Esophagus squamous epithelium (tissue), 5 donors: ENCODE data around the gene SYCE3. TPM values are rescaled to one million over a fixed set of nuclear protein-coding genes. Genes with fewer than 3 reads are reported as not detected.

ENCODE experiments used
- DNase-seq: peaks from one replicate; lab custom pipeline; 2025; lab: John Stamatoyannopoulos, UW
- H3K27ac ChIP-seq, 4 donors: fragments of 200-600 bp; sonication (generic); one replicate each; pipeline ENCODE4 v1.5.1; 2016 to 2019; ENCODE audit warnings: mild to moderate bottlenecking in 1 of 4
- H3K27me3 ChIP-seq, 4 donors: fragments of 200-600 bp; sonication (generic); 1 replicate in 3 of 4; 2 replicates in 1 of 4; pipeline versions ENCODE4 v1.5.1 to v1.6.0; 2017 to 2021; ENCODE audit warnings: antibody characterized with exemption in 1 of 4
- H3K36me3 ChIP-seq, 3 donors: fragments of 200-600 bp; sonication (generic); one replicate each; pipeline ENCODE4 v1.5.1; 2016 to 2019
- H3K4me1 ChIP-seq, 3 donors: fragments of 200-600 bp; sonication (generic); one replicate each; pipeline ENCODE4 v1.5.1; 2017 to 2019
- H3K4me3 ChIP-seq, 4 donors: fragments of 200-600 bp; sonication (generic); 1 replicate in 3 of 4; 2 replicates in 1 of 4; pipeline ENCODE4 v1.5.1; 2016 to 2019; ENCODE audit warnings: mild to moderate bottlenecking in 2 of 4, moderate library complexity in 1 of 4
- H3K9me3 ChIP-seq, 3 donors: fragments of 200-600 bp; sonication (generic); one replicate each; pipeline ENCODE4 v1.5.1; 2016 to 2019
- CTCF ChIP-seq, 6 experiments: fragments of 450-650 bp in 4 of 6; fragments of 200-600 bp in 2 of 6; sonication (generic) in 2 of 6; IDR thresholded peaks; one replicate each; pipeline ENCODE4 v1.5.1; 2016 to 2019; ENCODE audit warnings: antibody characterized with exemption in 6 of 6, mild to moderate bottlenecking in 4 of 6, moderate library complexity in 4 of 6
- POLR2A ChIP-seq, 4 donors: fragments of 450-650 bp; IDR thresholded peaks; one replicate each; pipeline ENCODE4 v1.6.1; 2017; ENCODE audit warnings: antibody characterized with exemption in 4 of 4, mild to moderate bottlenecking in 4 of 4, moderate library complexity in 3 of 4
- WGBS, 2 donors: methylation state at CpG; one replicate each; pipeline ENCODE4 v1.1.5; 2018; 5-methylcytosine and 5-hydroxymethylcytosine counted together
- intact Hi-C: fragments of 100-400 bp; cut with DNase I; formaldehyde crosslinking; loops from one replicate; pipeline ENCODE4 v1.15.0; 2022
- total RNA-seq, 4 donors: library from RNA; depleted of rRNA; stranded (reverse); fragments of >200 nt; gene quantifications; one replicate each; pipeline ENCODE4 v1.1.0, GENCODE V29; 2016
- donor health status: DM: yes; HTN: yes; CAD: no.

Gene SYCE3
- total RNA-seq, 4 donors from 2014 or later, result 1.8 TPM; not detected in 3

GRCh38 chr22:50523806-50524675 is 38.7 kb downstream of the SYCE3 start:
- Histone ChIP-seq H3K4me3 (peak overlapping the region; percentile 55 to 84 (median 67)), H3K4me1 (peaks cover 32 to 57% (median 37%) of the 10 kb centered on the region in 3 donors), H3K27ac (peak overlapping the region; percentile 90 to 99 (median 95)), H3K36me3 (peaks cover 25 to 51% (median 28%) of the 10 kb centered on the region in 3 donors), H3K27me3 (no peaks in the 10 kb centered on the region), H3K9me3 (no peaks in the 10 kb centered on the region)
- intact Hi-C loops, result loop anchor here (10.0 kb wide), 1 partner anchor 91 kb away; no protein-coding TSS in a partner anchor
- WGBS, 2 donors, result 71 to 73% methylated on average over 8 to 9 of the region's 25 CpGs
- no peak for DNase-seq
- TF ChIP-seq POLR2A (IDR thresholded peaks at IDR 0.05) (no peak), CTCF (IDR thresholded peaks at IDR 0.05) (no peak)

- intact Hi-C loops, result loop anchor here (10.0 kb wide), 1 partner anchor 91 kb away; no protein-coding TSS in a partner anchor
- peaks cover 29 to 51% (median 30%) of the 10 kb centered on the region in 3 donors for H3K4me1 ChIP-seq
- H3K36me3 ChIP-seq, result peaks cover 28 to 57% (median 28%) of the 10 kb centered on the region in 3 donors
- H3K27ac ChIP-seq, result no peak overlapping the region
- no peak overlapping the region for H3K4me3 ChIP-seq
- DNase-seq, result no peak
- TF ChIP-seq CTCF (IDR thresholded peaks at IDR 0.05), result no peak
- TF ChIP-seq POLR2A (IDR thresholded peaks at IDR 0.05), result no peak
- H3K9me3 ChIP-seq, result no peaks in the 10 kb centered on the region
- WGBS, 2 donors, result 90% methylated on average over 15 of the region's 16 CpGs; no CpG with 5 or more reads in 1 of the 2 donors
- no peaks in the 10 kb centered on the region for H3K27me3 ChIP-seq
Observed at GRCh38 chr22:50523458-50523805, 39.3 kb downstream of the SYCE3 start.

- TF ChIP-seq CTCF (IDR thresholded peaks at IDR 0.05), result no peak
- no peak for TF ChIP-seq POLR2A (IDR thresholded peaks at IDR 0.05)
- H3K4me3 ChIP-seq, result no peak overlapping the region
- 70 to 77% methylated on average over 2 to 10 of the region's 22 CpGs for WGBS, 2 donors
- no peaks in the 10 kb centered on the region for H3K27me3 ChIP-seq
- DNase-seq, result no peak
- intact Hi-C loops, result loop anchor here (10.0 kb wide), 1 partner anchor 92 kb away; no protein-coding TSS in a partner anchor
- H3K4me1 ChIP-seq, result peaks cover 25 to 46% (median 29%) of the 10 kb centered on the region in 3 donors
- H3K27ac ChIP-seq, result no peak overlapping the region
- H3K36me3 ChIP-seq, result peaks cover 30 to 62% (median 33%) of the 10 kb centered on the region in 3 donors
- H3K9me3 ChIP-seq, result no peaks in the 10 kb centered on the region
Observed at GRCh38 chr22:50522806-50523438, 39.8 kb downstream of the SYCE3 start.

GRCh38 chr22:50522208-50522805 is 40.4 kb downstream of the SYCE3 start:
- no peak overlapping the region for H3K27ac ChIP-seq
- DNase-seq, result no peak
- no peak for TF ChIP-seq CTCF (IDR thresholded peaks at IDR 0.05)
- no peak for TF ChIP-seq POLR2A (IDR thresholded peaks at IDR 0.05)
- no peak overlapping the region for H3K4me3 ChIP-seq
- intact Hi-C loops, result loop anchor here (10.0 kb wide), 1 partner anchor 92 kb away; no protein-coding TSS in a partner anchor
- H3K27me3 ChIP-seq, result no peaks in the 10 kb centered on the region
- peaks cover 23 to 40% (median 28%) of the 10 kb centered on the region in 3 donors for H3K4me1 ChIP-seq
- peaks cover 35 to 68% (median 39%) of the 10 kb centered on the region in 3 donors for H3K36me3 ChIP-seq
- no peaks in the 10 kb centered on the region for H3K9me3 ChIP-seq
- 80 to 100% methylated on average over 1 to 2 of the region's 15 CpGs for WGBS, 2 donors
